NCI-H128 (cell line): ENCODE results near the gene AASDH.

Experiments used
- DNase-seq: peaks from one replicate; lab custom pipeline; 2025; ENCODE audit not compliant: unreplicated experiment; lab: John Stamatoyannopoulos, UW

Gene AASDH

GRCh38 chr4:56316011-56316650 is 71.2 kb downstream of the AASDH start:
- no peak for DNase-seq

GRCh38 chr4:56315543-56315942 is 71.7 kb downstream of the AASDH start:
- DNase-seq = no peak

- no peak for DNase-seq
These were observed 72.2 kb downstream of the AASDH start for GRCh38 chr4:56315041-56315440.

- DNase-seq = no peak
These were observed 72.9 kb downstream of the AASDH start for GRCh38 chr4:56314207-56314915.

- DNase-seq = no peak
These were observed 74.2 kb downstream of the AASDH start for GRCh38 chr4:56313132-56313531.

GRCh38 chr4:56311299-56311975 is 75.9 kb downstream of the AASDH start:
- DNase-seq = no peak

- DNase-seq = no peak
These were observed 76.7 kb downstream of the AASDH start for GRCh38 chr4:56310401-56311125.

GRCh38 chr4:56308384-56308783 is 78.9 kb downstream of the AASDH start:
- DNase-seq = no peak

GRCh38 chr4:56307423-56307822 is 79.9 kb downstream of the AASDH start:
- no peak for DNase-seq

GRCh38 chr4:56305390-56305789 is 81.9 kb downstream of the AASDH start:
- DNase-seq = no peak

GRCh38 chr4:56303921-56304320 is 83.4 kb downstream of the AASDH start:
- DNase-seq = no peak

- no peak for DNase-seq
These were observed 84.5 kb downstream of the AASDH start for GRCh38 chr4:56302760-56303159.

GRCh38 chr4:56301997-56302496 is 85.2 kb downstream of the AASDH start:
- DNase-seq = no peak

- DNase-seq = peak; percentile 11
These were observed 85.9 kb downstream of the AASDH start for GRCh38 chr4:56301181-56301996.

GRCh38 chr4:56298236-56298635 is 89.1 kb downstream of the AASDH start:
- no peak for DNase-seq

- no peak for DNase-seq
These were observed 89.5 kb downstream of the AASDH start for GRCh38 chr4:56297776-56298175.

- DNase-seq = no peak
These were observed 90.8 kb downstream of the AASDH start for GRCh38 chr4:56296526-56296925.

GRCh38 chr4:56293121-56293520 is 94.2 kb downstream of the AASDH start:
- DNase-seq = no peak

GRCh38 chr4:56289934-56290333 is 97.4 kb downstream of the AASDH start:
- no peak for DNase-seq

GRCh38 chr4:56288663-56289062 is 98.6 kb downstream of the AASDH start:
- no peak for DNase-seq
